ENCODE measurements around the gene DNAH14.

DNA sequence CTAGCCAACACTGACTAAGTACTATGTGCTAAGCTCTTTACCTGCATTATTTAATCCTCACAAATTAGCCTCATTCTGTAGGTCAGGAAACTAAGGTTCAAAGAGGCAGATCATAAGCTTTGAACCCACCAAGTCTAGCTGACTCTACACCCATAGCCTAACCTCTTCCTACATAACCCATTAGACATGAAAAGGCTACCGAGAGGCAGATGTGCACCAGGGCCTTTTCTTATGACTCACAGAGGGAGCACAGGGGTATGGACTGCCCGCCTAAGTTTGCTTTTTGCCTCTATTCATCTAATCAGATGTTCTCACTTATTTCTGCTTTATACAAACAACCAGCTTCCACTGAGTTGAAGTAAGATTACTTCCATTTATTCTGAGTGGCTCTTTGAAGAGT lies 466.9 kb downstream of the DNAH14 start:
- TF ChIP-seq, protein P1, sequence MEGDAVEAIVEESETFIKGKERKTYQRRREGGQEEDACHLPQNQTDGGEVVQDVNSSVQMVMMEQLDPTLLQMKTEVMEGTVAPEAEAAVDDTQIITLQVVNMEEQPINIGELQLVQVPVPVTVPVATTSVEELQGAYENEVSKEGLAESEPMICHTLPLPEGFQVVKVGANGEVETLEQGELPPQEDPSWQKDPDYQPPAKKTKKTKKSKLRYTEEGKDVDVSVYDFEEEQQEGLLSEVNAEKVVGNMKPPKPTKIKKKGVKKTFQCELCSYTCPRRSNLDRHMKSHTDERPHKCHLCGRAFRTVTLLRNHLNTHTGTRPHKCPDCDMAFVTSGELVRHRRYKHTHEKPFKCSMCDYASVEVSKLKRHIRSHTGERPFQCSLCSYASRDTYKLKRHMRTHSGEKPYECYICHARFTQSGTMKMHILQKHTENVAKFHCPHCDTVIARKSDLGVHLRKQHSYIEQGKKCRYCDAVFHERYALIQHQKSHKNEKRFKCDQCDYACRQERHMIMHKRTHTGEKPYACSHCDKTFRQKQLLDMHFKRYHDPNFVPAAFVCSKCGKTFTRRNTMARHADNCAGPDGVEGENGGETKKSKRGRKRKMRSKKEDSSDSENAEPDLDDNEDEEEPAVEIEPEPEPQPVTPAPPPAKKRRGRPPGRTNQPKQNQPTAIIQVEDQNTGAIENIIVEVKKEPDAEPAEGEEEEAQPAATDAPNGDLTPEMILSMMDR (IDR thresholded peaks at IDR 0.05): no peak
- no peak for TF ChIP-seq POLR2A (IDR thresholded peaks at IDR 0.05)

Data from body of pancreas (tissue), 4 donors.